WTC11 (cell line): ENCODE measurements around the gene GRIN1. TPM values are rescaled to one million over a fixed set of nuclear protein-coding genes. Genes with fewer than 3 reads are reported as not detected.
A peak's percentile ranks its signal among the peaks of the same experiment; 100 is the strongest.

Experiments
- ATAC-seq: fragments of 200-7000 bp; cut with Tn5 transposase; 2 replicates; pipeline ENCODE4 v1.10.0; 2021; ENCODE audit warnings: mild to moderate bottlenecking, moderate library complexity
- CTCF ChIA-PET: fragments of 300-600 bp; sonication (Branson Sonifier 250); formaldehyde crosslinking; loops from one replicate; lab custom pipeline; 2021; ENCODE audit warnings: antibody characterized with exemption; lab: Charles Lee
- POLR2A ChIA-PET: fragments of 350-600 bp; sonication (Branson Sonifier 250); formaldehyde crosslinking; loops from one replicate; lab custom pipeline; 2021; ENCODE audit warnings: antibody characterized with exemption; lab: Charles Lee
- DNase-seq: peaks from one replicate; pipeline ENCODE4 v3.0.0; 2021; ENCODE audit warnings: low spot score
- H3K27ac Mint-ChIP-seq: 2 replicates; pipeline ENCODE4 v1.8.0; 2021; ENCODE audit warnings: mixed read lengths
- H3K27me3 Mint-ChIP-seq: 2 replicates; pipeline ENCODE4 v1.8.0; 2021; ENCODE audit warnings: low read depth, mild to moderate bottlenecking, moderate library complexity, mixed read lengths
- H3K36me3 Mint-ChIP-seq: 2 replicates; pipeline ENCODE4 v1.8.0; 2021; ENCODE audit warnings: mixed read lengths
- H3K4me1 Mint-ChIP-seq: 2 replicates; pipeline ENCODE4 v1.8.0; 2022; ENCODE audit warnings: mixed read lengths
- H3K4me3 Mint-ChIP-seq: 2 replicates; pipeline ENCODE4 v1.8.0; 2021; ENCODE audit warnings: mild to moderate bottlenecking, moderate library complexity, mixed read lengths
- H3K9me3 Mint-ChIP-seq: 2 replicates; pipeline ENCODE4 v1.8.0; 2021; ENCODE audit warnings: mixed read lengths
- CBFB ChIP-seq: sonication (generic); formaldehyde crosslinking; IDR thresholded peaks from 2 replicates; pipeline ENCODE4 v1.8.1; 2022; ENCODE audit warnings: mild to moderate bottlenecking, low read depth, missing genetic modification reagents
- IRF1 ChIP-seq: sonication (generic); formaldehyde crosslinking; IDR thresholded peaks from 2 replicates; pipeline ENCODE4 v1.8.0; 2023; ENCODE audit warnings: missing genetic modification reagents
- NR3C1 ChIP-seq: sonication (generic); formaldehyde crosslinking; conservative IDR thresholded peaks from 2 replicates; pipeline ENCODE4 v1.8.1; 2023; ENCODE audit warnings: low read depth, mild to moderate bottlenecking, missing genetic modification reagents
- PRDM15 ChIP-seq: sonication (generic); formaldehyde crosslinking; IDR thresholded peaks from 2 replicates; pipeline ENCODE4 v1.8.0; 2022; ENCODE audit warnings: missing genetic modification reagents
- PREB ChIP-seq: sonication (generic); formaldehyde crosslinking; IDR thresholded peaks from 2 replicates; pipeline ENCODE4 v1.8.1; 2022; ENCODE audit warnings: mild to moderate bottlenecking, missing genetic modification reagents, moderate library complexity, borderline replicate concordance
- SMAD4 ChIP-seq: sonication (generic); formaldehyde crosslinking; IDR thresholded peaks from 2 replicates; pipeline ENCODE4 v1.8.0; 2022; ENCODE audit warnings: mild to moderate bottlenecking, missing genetic modification reagents
- SOX15 ChIP-seq: fragments of 250-450 bp; sonication (Bioruptor Pico); IDR thresholded peaks from 2 replicates; pipeline ENCODE4 v1.9.0; 2021; ENCODE audit warnings: mild to moderate bottlenecking
- SP1 ChIP-seq: sonication (generic); formaldehyde crosslinking; conservative IDR thresholded peaks from 2 replicates; pipeline ENCODE4 v1.8.1; 2022; ENCODE audit warnings: missing genetic modification reagents
- ZNF263 ChIP-seq: sonication (generic); formaldehyde crosslinking; IDR thresholded peaks from 2 replicates; pipeline ENCODE4 v1.8.1; 2022; ENCODE audit warnings: low read depth, mild to moderate bottlenecking, moderate library complexity, missing genetic modification reagents
- ZNF423 ChIP-seq: fragments of 250-450 bp; sonication (Bioruptor Pico); IDR thresholded peaks from 2 replicates; pipeline ENCODE4 v2.1.2; 2022; ENCODE audit warnings: mild to moderate bottlenecking, moderate library complexity
- ZNF425 ChIP-seq: fragments of 250-450 bp; sonication (Bioruptor Pico); conservative IDR thresholded peaks from 2 replicates; pipeline ENCODE4 v1.9.0; 2021; ENCODE audit warnings: mild to moderate bottlenecking
- total RNA-seq: library from RNA; stranded (reverse); gene quantifications from 3 replicates; pipeline ENCODE4 v1.2.3, GENCODE V29; 2021
- TF ChIP-seq, protein P1 (sequence below): sonication (generic); formaldehyde crosslinking; IDR thresholded peaks from 2 replicates; pipeline ENCODE4 v1.8.1; 2023; ENCODE audit warnings: mild to moderate bottlenecking, moderate library complexity, missing genetic modification reagents

GRIN1 gene
- total RNA-seq, 1 experiment from 2014 or later: 4.1 TPM

- Mint-ChIP-seq H3K36me3 (0 out of 2 replicates have a peak, but pooled peaks cover 3% of the 10 kb centered on the region), H3K27ac (peak overlapping the region; percentile 87), H3K4me3 (no peak overlapping the region), H3K9me3 (no peaks in the 10 kb centered on the region), H3K4me1 (peaks cover 4% of the 10 kb centered on the region; the same call in 1 of the 2 replicates), H3K27me3 (no peaks in the 10 kb centered on the region)
- ChIA-PET POLR2A (no interaction called here), CTCF (interaction anchor here (0.8 to 1.8 kb wide), 5 partner anchors 19 to 188 kb away, joined by 3 to 8 read pairs (median 3); partner anchors contain the start of gene TUBB4B)
- DNase-seq (peak; percentile 88), ATAC-seq (peak; percentile 72)
- TF ChIP-seq PRDM15 (peak; percentile 43; the same call in 1 of the 2 replicates), SMAD4 (CRISPR knock-in tag) (no peak), SP1 (0 out of 2 replicates have a peak, but pooled peaks have one; percentile 29)
Observed at GRCh38 chr9:137217276-137218211, 78.6 kb downstream of the GRIN1 start.

GRCh38 chr9:137218212-137218753, 79.3 kb downstream of the GRIN1 start:
- peaks cover 4% of the 10 kb centered on the region; the same call in 1 of the 2 replicates for H3K4me1 Mint-ChIP-seq
- DNase-seq (no peak), ATAC-seq (no peak)
- no peak overlapping the region for H3K27ac Mint-ChIP-seq
- POLR2A ChIA-PET: no interaction called here
- TF ChIP-seq ZNF423 (CRISPR knock-in tag): no peak
- TF ChIP-seq, protein P1, sequence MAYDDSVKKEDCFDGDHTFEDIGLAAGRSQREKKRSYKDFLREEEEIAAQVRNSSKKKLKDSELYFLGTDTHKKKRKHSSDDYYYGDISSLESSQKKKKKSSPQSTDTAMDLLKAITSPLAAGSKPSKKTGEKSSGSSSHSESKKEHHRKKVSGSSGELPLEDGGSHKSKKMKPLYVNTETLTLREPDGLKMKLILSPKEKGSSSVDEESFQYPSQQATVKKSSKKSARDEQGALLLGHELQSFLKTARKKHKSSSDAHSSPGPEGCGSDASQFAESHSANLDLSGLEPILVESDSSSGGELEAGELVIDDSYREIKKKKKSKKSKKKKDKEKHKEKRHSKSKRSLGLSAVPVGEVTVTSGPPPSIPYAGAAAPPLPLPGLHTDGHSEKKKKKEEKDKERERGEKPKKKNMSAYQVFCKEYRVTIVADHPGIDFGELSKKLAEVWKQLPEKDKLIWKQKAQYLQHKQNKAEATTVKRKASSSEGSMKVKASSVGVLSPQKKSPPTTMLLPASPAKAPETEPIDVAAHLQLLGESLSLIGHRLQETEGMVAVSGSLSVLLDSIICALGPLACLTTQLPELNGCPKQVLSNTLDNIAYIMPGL (CRISPR knock-in tag): no peak
- no peak for TF ChIP-seq PRDM15
- TF ChIP-seq ZNF263: no peak
- no peak for TF ChIP-seq ZNF425 (CRISPR knock-in tag)
- no peak for TF ChIP-seq IRF1 (CRISPR knock-in tag)
- no peak for TF ChIP-seq PREB (CRISPR knock-in tag)
- no peak for TF ChIP-seq CBFB
- TF ChIP-seq NR3C1: no peak
- no peak for TF ChIP-seq SOX15
- H3K27me3 Mint-ChIP-seq: no peaks in the 10 kb centered on the region
- H3K4me3 Mint-ChIP-seq: no peak overlapping the region
- H3K9me3 Mint-ChIP-seq: no peaks in the 10 kb centered on the region
- 0 out of 2 replicates have a peak, but pooled peaks cover 3% of the 10 kb centered on the region for H3K36me3 Mint-ChIP-seq
- CTCF ChIA-PET: interaction anchor here (0.7 to 1.0 kb wide), 5 partner anchors 9 to 183 kb away, joined by 3 to 5 read pairs (median 3); partner anchors contain the start of gene RNF224
